SK-N-MC (cell line): ENCODE results near the gene JPH4.

Experiments used
- EZH2 ChIP-seq: fragments of 200-600 bp; sonication (generic); IDR thresholded peaks from one replicate; pipeline ENCODE4 v1.6.1; 2017; ENCODE audit warnings: antibody characterized with exemption
- FOXP2 ChIP-seq: optimal IDR thresholded peaks from 2 replicates; pipeline ENCODE3; 2011; ENCODE audit warnings: mild to moderate bottlenecking, moderate library complexity; ENCODE audit not compliant: insufficient read depth; ENCODE audit errors: extremely low read length, control extremely low read depth
- POLR2AphosphoS5 ChIP-seq: IDR thresholded peaks from 2 replicates; pipeline ENCODE4 v1.6.1; 2012; ENCODE audit warnings: mild to moderate bottlenecking, low read depth, low read length, borderline replicate concordance

GRCh38 chr14:23518709-23519108 is 59.9 kb downstream of the JPH4 start:
- no peak for TF ChIP-seq POLR2AphosphoS5
- TF ChIP-seq EZH2, result no peak
- no peak for TF ChIP-seq FOXP2
